Measurements from ENCODE around the gene GABPB1. TPM values are rescaled to one million over a fixed set of nuclear protein-coding genes. Genes with fewer than 3 reads are reported as not detected.

Gene GABPB1
- total RNA-seq, 2 donors from 2014 or later: 13.6 to 15.7 TPM

DNA sequence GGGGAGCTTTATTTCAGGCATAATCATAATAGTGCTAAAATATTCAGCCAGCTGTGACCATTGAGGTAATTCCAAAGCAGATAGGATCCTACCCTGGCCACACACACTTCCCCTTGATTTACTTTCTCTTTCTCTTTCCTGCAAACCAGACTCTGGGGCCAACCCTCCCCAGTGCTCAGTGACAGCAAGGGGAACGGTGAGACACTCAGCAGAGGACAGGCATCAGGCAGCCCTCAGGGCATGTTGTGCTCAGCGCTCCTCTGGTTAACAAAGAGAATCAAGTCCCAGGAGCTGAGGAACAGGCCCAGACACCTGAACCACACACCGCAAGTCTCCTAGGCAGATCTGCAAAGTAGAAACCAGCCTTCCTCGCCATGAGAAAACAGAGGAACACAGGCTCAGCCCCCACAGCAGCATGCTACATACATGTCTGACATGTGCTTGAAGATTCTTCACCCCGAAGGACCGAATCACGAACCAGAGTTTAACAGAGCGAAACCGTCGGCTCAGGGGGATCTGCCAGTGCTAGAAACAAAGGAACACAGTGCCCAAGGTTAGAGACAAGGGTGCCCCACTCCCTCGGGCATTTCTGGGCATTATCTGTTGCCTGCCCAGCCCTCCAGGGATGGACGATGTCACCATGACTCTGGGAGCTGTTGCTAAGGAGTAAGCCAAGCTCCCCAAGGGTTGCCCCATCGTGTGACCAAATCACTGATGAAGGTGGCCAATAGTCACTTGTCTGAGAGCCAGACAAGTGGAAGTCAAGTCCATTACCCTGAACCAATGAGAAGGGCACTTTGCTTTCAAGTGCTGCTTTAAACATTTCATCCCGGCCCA, 107.0 kb downstream of the GABPB1 start:
- H3K27ac ChIP-seq: no peak overlapping the region
- no peaks in the 10 kb centered on the region for H3K9me3 ChIP-seq
- H3K4me1 ChIP-seq: no peaks in the 10 kb centered on the region
- no peak overlapping the region for H3K9ac ChIP-seq (ENCODE audit: low read depth in 2 of 2, low read length in 2 of 2)
- no peak for DNase-seq
- TF ChIP-seq, protein P1, sequence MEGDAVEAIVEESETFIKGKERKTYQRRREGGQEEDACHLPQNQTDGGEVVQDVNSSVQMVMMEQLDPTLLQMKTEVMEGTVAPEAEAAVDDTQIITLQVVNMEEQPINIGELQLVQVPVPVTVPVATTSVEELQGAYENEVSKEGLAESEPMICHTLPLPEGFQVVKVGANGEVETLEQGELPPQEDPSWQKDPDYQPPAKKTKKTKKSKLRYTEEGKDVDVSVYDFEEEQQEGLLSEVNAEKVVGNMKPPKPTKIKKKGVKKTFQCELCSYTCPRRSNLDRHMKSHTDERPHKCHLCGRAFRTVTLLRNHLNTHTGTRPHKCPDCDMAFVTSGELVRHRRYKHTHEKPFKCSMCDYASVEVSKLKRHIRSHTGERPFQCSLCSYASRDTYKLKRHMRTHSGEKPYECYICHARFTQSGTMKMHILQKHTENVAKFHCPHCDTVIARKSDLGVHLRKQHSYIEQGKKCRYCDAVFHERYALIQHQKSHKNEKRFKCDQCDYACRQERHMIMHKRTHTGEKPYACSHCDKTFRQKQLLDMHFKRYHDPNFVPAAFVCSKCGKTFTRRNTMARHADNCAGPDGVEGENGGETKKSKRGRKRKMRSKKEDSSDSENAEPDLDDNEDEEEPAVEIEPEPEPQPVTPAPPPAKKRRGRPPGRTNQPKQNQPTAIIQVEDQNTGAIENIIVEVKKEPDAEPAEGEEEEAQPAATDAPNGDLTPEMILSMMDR (IDR thresholded peaks at IDR 0.05): no peak
- no peak overlapping the region for H3K4me3 ChIP-seq
- no peaks in the 10 kb centered on the region for H3K36me3 ChIP-seq
- intact Hi-C loops (cut with DNase I): no loop called here
- no peaks in the 10 kb centered on the region for H3K27me3 ChIP-seq

DNA sequence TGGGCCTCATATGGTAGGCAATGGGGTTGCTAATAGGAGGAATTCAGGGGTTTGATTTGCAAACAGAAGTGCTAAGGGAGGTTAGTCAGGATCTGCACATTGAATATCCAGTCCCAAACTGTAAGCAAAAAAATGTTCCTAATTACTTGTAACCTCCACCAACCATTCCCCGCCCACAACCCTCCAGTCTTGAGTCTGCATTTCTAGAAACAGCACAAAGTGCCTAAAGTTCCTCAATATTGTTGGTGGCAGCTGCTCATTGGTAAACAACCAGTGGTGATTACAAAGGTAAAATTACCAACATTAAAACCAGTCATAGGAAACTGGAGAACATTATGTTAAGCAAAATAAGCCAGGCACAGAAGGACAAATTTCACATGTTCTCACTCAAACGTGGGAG, 108.4 kb downstream of the GABPB1 start:
- DNase-seq: no peak
- intact Hi-C loops (cut with DNase I): no loop called here

DNA sequence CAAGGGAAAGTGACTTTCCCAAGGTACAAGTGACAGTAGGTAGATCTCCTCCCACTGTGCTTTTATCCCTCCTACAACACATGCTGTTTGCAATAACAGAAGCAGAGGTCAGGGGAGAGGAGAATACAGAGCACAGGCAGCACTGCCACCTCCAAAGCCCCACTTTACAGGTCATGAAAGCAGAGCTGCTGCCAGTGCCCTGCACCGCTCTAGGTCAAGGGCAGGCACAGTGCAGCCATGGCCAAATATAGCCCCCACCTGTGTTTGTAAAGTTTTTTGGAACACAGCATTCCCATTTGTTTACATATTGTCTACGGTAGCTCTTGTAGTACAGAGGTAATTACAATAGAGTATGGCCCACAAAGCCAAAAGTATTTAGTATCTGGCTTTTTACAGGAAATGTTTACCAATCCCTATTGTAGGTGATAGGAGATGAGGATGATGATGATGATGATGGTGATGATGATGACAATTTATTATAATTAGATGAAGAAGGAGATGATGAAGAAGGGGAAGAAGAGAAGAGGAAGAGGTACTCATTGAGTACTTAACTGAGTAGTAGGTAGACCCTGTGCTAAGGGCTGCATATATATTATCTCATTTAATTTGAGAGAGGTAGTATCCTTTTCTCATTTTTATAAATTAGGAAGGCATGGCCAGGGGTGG, 109.9 kb downstream of the GABPB1 start:
- no peak for DNase-seq
- H3K9me3 ChIP-seq: no peaks in the 10 kb centered on the region
- no peak overlapping the region for H3K9ac ChIP-seq (ENCODE audit: low read depth in 2 of 2, low read length in 2 of 2)
- H3K4me3 ChIP-seq: no peak overlapping the region
- no peaks in the 10 kb centered on the region for H3K4me1 ChIP-seq
- TF ChIP-seq, protein P1 (IDR thresholded peaks at IDR 0.05): no peak
- H3K27ac ChIP-seq: no peak overlapping the region
- no peaks in the 10 kb centered on the region for H3K27me3 ChIP-seq
- no peaks in the 10 kb centered on the region for H3K36me3 ChIP-seq
- intact Hi-C loops (cut with DNase I): no loop called here

More for the DNA sequence above, 108.4 kb downstream of the GABPB1 start:
- no peaks in the 10 kb centered on the region for H3K4me1 ChIP-seq
- H3K27ac ChIP-seq: no peak overlapping the region
- H3K9me3 ChIP-seq: no peaks in the 10 kb centered on the region
- no peak overlapping the region for H3K4me3 ChIP-seq
- TF ChIP-seq, protein P1 (IDR thresholded peaks at IDR 0.05): no peak
- no peak overlapping the region for H3K9ac ChIP-seq (ENCODE audit: low read depth in 2 of 2, low read length in 2 of 2)
- H3K27me3 ChIP-seq: no peaks in the 10 kb centered on the region
- H3K36me3 ChIP-seq: no peaks in the 10 kb centered on the region

DNA sequence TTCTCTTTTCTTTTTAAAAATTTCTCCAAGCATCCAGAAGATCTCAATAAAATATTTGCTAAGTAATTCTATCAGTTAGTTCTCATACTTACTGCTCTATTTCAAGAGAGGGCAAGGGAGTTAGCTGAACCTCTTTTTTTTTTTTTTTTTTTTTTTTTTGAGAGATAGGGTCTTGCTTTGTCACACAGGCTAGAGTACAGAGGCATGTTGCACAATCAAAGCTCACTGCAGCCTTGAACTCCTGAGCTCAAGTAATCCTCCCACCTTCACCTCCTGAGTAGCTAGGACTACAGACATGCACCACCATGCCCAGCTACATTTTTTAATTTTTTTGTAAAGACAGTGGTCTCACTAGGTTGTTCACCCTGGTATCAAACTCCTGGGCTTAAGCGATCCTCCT, 110.8 kb downstream of the GABPB1 start:
- Histone ChIP-seq H3K4me3 (no peak overlapping the region), H3K27me3 (no peaks in the 10 kb centered on the region), H3K9ac (ENCODE audit: low read depth in 2 of 2, low read length in 2 of 2) (no peak overlapping the region), H3K4me1 (no peaks in the 10 kb centered on the region), H3K36me3 (no peaks in the 10 kb centered on the region), H3K27ac (no peak overlapping the region), H3K9me3 (no peaks in the 10 kb centered on the region)
- intact Hi-C loops (cut with DNase I): no loop called here
- TF ChIP-seq, protein P1 (IDR thresholded peaks at IDR 0.05): no peak
- DNase-seq: no peak

DNA sequence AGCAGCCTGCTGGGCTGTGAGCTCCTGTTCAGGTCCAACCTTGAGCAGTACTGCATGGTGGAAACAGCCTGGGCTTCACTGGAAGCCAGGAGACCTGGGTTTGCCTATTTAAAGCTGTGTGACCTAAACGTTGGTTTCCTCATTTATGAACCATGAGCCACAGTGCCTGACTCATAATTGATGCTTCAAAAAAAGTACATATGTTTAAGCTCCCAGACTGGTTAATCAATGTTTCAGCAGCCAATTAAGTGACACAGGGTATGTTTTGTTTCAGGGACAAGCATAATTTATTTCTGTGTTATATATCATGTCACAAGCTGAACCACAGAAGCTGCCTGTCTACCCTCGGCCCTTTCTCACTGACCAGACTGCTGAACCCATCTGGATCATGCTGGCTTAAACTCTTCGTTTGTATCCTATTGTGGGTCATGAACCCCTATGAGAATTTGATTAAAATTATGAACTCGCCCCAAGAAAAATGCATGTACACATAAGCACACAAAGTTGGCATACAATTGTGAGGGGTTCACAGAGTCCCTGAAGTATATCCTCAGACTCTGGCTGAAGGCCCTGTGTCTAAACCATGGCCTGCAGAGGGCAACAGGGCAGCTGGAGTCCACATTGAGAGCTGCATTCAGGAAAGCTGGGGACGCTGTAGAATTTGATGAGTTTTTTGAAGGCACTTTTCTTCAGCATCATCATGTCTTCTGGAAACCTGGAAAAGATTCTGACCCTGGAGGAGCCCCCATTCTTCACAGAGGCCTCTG, 113.1 kb downstream of the GABPB1 start:
- no peaks in the 10 kb centered on the region for H3K4me1 ChIP-seq
- no peaks in the 10 kb centered on the region for H3K36me3 ChIP-seq
- H3K9ac ChIP-seq (ENCODE audit: low read depth in 2 of 2, low read length in 2 of 2): no peak overlapping the region
- no peaks in the 10 kb centered on the region for H3K27me3 ChIP-seq
- H3K4me3 ChIP-seq: no peak overlapping the region
- H3K27ac ChIP-seq: no peak overlapping the region
- intact Hi-C loops (cut with DNase I): no loop called here
- H3K9me3 ChIP-seq: no peaks in the 10 kb centered on the region
- TF ChIP-seq, protein P1 (IDR thresholded peaks at IDR 0.05): no peak
- no peak for DNase-seq

Measured in colonic mucosa (tissue), 4 donors.